ENCODE results near the gene DUSP3.

The DUSP3 gene

DNA sequence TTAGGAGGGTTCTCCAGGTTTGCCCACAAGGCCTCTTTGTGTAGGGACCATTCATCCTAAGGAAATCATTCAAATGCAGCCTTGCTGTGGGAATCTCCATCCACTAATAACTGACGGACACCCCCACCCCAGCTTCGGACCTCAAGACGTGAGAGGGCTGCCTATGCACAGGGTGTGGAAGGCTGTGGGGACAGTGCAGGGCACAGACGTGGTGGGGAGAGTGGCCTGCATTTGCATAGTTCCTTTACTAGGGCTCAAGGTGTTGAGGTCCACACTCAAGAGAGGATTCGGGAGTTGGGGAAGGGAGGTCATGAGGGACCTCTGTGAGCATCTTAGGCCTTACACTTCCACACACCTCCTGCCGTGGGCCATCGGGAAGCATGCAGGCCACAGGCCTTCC, 9.8 kb downstream of the DUSP3 start:
- Mint-ChIP-seq H3K36me3 (ENCODE audit: low read depth) (peaks cover 53% of the 10 kb centered on the region), H3K27ac (no peak overlapping the region), H3K4me1 (ENCODE audit: low read depth) (peaks cover 3% of the 10 kb centered on the region), H3K4me3 (no peak overlapping the region), H3K9me3 (no peaks in the 10 kb centered on the region), H3K27me3 (no peaks in the 10 kb centered on the region)
- no peak for DNase-seq

DNA sequence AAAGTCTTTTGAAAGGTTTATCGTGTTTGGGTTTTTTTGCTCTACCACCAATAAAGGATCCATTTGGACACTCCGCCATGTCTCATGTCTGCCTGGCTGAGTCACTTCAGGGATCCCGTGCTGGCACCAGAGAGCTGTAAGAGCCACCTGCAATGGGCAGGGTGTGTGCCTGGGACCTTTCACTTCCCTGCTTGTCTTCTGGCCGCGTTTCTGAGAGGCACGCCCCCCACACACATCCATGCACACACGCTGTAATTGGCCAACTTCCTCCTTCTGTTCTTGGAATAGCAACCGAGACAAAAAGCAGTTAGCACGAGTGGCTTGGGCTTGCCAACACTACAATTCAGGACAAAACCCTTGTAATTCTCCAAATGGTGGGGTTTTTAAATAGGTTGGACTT, 10.4 kb downstream of the DUSP3 start:
- Mint-ChIP-seq H3K36me3 (ENCODE audit: low read depth) (peaks cover 47% of the 10 kb centered on the region), H3K9me3 (no peaks in the 10 kb centered on the region)

DNA sequence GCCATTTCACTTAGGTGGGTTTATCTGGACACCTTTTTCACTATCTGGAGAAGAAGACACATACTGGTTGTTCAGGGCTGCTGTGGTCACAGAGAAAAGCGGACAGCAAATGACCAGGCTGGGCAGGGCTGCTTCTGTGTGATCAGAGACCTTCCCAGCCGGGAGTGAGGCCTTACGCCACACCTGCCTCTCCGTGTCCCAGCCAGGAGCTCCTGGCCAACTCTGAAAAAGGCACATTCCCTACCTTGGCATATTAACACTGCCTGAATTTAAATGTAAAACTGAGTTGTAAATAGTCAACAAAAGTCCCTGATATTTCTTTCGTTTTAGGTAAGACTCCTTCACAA, 11.1 kb downstream of the DUSP3 start:
- peaks cover 40% of the 10 kb centered on the region for H3K36me3 Mint-ChIP-seq (ENCODE audit: low read depth)
- no peaks in the 10 kb centered on the region for H3K4me1 Mint-ChIP-seq (ENCODE audit: low read depth)
- no peak overlapping the region for H3K4me3 Mint-ChIP-seq
- H3K27me3 Mint-ChIP-seq: no peaks in the 10 kb centered on the region
- no peak overlapping the region for H3K27ac Mint-ChIP-seq
- no peaks in the 10 kb centered on the region for H3K9me3 Mint-ChIP-seq
- DNase-seq: no peak

More for the DNA sequence above, 10.4 kb downstream of the DUSP3 start:
- Mint-ChIP-seq H3K4me1 (ENCODE audit: low read depth) (peaks cover 2% of the 10 kb centered on the region), H3K4me3 (no peak overlapping the region), H3K27ac (no peak overlapping the region), H3K27me3 (no peaks in the 10 kb centered on the region)
- no peak for DNase-seq

DNA sequence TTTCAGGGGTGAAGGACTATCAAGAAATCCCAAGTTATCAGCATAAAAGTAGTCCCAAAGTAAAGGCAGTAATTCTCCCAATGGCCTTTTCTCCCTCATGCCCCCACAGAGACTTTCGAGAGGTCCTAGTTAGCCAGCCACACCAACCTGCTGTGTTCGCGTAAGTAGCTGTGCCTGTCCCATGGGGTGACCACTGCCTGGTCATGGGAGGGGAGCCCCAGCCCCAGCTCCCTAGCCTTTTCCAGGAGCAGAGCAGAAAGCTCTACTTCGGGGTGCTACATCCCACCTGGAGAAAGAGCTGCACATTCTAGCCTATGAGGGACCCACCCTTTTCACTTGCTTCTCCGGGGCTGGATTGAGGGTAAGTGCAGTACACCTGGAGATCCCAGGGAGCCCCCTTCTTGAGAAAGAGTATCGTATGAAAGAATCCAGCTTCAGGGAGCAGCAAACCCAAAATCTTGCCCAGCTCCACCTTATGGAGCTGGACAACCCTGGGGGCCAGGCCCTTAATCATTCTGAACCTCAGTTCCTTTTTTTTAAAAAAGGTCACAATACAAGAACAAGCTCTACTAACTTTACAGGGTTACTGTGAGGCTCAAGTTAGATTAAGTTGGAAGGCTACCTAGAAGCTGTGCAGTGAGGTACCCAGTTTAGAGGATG, 11.6 kb downstream of the DUSP3 start:
- H3K36me3 Mint-ChIP-seq (ENCODE audit: low read depth): peaks cover 35% of the 10 kb centered on the region
- H3K9me3 Mint-ChIP-seq: no peaks in the 10 kb centered on the region
- H3K4me3 Mint-ChIP-seq: no peak overlapping the region
- no peaks in the 10 kb centered on the region for H3K4me1 Mint-ChIP-seq (ENCODE audit: low read depth)
- no peak for DNase-seq
- H3K27me3 Mint-ChIP-seq: no peaks in the 10 kb centered on the region
- no peak overlapping the region for H3K27ac Mint-ChIP-seq

DNA sequence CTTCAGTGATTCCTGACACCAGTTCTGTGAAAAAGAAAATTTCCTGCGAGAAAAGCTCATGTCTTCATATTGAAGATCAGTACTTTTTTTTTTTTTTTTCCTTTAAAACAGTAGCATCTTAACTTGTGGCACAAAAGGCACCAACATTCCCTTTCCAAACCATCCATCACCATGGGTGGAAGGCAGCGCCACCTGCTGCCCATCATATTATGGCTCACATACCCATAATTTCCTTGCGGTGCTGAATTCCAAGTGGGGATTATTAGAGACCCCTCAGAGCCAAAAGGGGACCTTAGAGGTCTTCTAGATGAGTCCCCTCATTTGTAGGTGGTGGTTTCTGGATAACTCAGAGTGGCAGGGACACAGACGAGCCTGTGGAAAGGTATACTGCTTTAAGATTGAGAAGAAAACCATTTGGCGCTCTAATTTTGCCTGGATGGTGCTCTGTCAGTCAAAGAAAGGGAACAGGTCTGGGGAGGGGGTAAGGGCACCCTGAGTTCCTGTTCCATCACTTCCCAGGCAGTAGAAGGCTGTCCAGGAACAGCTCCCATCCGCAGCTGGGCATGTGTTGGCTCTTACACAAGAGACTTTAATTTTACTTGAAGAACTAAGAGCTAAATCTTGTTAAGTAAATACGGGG, 12.2 kb downstream of the DUSP3 start:
- DNase-seq: peak; percentile 64
- Mint-ChIP-seq H3K27me3 (no peaks in the 10 kb centered on the region), H3K36me3 (ENCODE audit: low read depth) (peaks cover 30% of the 10 kb centered on the region), H3K27ac (no peak overlapping the region), H3K4me3 (no peak overlapping the region), H3K9me3 (no peaks in the 10 kb centered on the region), H3K4me1 (ENCODE audit: low read depth) (no peaks in the 10 kb centered on the region)

DNA sequence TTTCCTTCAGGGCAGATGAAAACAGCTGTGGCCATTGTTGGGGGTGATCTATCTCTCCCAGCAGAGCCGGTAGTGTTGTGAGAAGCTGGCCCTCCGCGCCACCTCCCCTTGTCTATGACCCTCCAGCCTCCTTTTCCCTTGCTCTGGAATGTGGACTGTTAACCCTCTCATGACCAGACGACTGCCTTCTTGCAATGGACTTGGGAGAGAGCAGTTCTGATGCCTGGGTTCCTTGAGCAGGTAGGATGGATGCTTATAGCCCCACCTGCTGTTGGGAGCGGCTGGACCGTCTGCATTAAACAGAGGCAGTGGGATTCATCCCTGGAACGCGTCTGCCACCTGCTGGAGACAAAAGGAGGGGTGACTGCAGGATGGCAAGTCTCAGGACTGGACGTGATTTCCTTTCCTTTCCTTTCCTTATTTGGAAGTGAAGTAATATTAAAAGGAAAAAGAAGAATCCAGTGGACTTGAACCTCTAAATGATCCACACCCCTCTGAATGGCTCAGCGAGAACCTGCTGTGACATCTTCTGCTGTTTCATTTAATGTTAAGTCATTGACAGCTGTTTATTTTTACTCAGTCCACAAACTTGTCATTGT, 18.4 kb downstream of the DUSP3 start:
- Mint-ChIP-seq H3K27me3 (peaks cover 29% of the 10 kb centered on the region), H3K27ac (no peak overlapping the region), H3K4me1 (ENCODE audit: low read depth) (peaks cover 3% of the 10 kb centered on the region), H3K4me3 (no peak overlapping the region), H3K36me3 (ENCODE audit: low read depth) (no peaks in the 10 kb centered on the region), H3K9me3 (no peaks in the 10 kb centered on the region)
- DNase-seq: peak; percentile 94

DNA sequence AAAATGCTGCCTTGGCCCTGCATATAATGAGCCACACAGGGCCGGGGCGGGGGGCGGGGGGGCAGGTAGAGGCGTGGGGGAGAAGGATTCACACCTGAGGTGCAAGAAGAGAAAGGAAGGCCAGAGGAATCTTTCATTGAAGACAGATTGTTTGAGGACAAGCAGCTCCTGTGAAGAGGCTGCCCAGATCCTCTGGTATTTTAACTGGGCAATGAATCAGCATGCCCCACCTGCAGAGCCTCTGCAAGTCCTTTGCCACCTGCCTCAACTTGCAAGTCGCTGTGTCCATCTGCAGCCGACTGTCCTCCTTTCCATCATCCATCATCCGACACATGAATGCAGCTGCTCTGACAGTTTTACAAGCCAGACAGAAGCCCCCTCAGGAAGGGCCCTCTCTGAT, 18.9 kb downstream of the DUSP3 start:
- H3K27ac Mint-ChIP-seq: no peak overlapping the region
- H3K4me1 Mint-ChIP-seq (ENCODE audit: low read depth): peaks cover 3% of the 10 kb centered on the region
- no peaks in the 10 kb centered on the region for H3K9me3 Mint-ChIP-seq
- H3K36me3 Mint-ChIP-seq (ENCODE audit: low read depth): no peaks in the 10 kb centered on the region
- peaks cover 30% of the 10 kb centered on the region for H3K27me3 Mint-ChIP-seq
- H3K4me3 Mint-ChIP-seq: no peak overlapping the region
- DNase-seq: no peak

DNA sequence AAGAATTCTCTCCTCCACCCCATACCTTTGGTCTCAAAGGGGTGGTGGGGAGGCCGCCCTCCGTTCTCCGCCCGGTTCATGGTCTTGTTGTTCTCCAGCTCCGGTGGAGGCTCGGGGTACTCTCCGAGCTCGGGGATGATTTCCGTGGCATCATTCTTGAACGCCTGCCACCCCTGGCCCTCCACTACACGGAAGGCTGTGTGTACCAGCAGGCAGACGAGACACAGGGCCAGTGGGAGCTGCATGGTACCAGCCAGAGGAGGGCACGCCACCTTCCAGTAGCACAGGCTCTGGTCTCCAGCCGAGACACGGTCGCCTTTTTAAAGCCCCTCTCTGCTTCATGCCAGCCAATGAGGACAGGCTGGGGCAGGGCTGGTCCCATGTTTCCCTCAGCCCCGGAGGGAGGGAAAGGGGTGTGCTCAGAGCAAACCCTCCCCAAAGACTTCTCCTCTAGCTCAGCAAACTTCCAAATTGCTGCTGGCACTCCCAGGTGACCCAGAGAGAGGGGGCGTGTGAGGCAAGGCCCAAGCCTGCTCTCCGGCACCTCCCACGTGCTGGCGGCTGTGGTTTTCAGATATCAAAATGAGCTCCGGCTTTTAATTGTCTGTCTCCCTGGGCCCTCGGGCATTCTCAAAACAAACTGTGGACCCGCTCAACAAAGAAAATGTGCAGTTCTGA, 20.1 kb downstream of the DUSP3 start, which contains the start of gene SOST:
Gene SOST (minus strand): TSS at position 295 of the 678 bp plus-strand sequence. CDS start 50 bp downstream, at position 245.
- H3K36me3 Mint-ChIP-seq (ENCODE audit: low read depth): no peaks in the 10 kb centered on the region
- no peak within 1 kb of the TSS for H3K27ac Mint-ChIP-seq
- peaks cover 3% of the 10 kb centered on the region for H3K4me1 Mint-ChIP-seq (ENCODE audit: low read depth)
- H3K4me3 Mint-ChIP-seq: no peak within 1 kb of the TSS
- no peaks in the 10 kb centered on the region for H3K9me3 Mint-ChIP-seq
- H3K27me3 Mint-ChIP-seq: peaks cover 40% of the 10 kb centered on the region
- DNase-seq: no peak

DNA sequence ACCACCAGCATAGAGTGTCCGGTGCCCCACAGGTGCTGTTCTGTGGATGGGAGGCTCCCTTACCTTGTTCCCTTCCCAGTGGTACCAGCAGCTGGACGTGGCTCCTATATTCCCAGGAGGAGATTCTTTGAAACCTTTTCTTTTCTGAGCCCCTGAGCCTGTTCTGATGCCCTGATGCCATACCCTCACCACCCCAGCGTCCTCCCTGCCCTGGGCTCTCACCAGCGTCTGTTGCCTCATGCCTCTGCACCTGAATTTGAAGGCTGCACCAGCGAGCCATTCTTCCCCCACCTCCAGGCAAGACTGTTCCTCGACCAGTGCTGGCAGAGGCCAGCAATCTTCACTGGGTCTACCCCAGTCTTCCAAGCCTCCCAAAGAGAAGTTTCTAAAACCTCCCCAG, 20.7 kb downstream of the DUSP3 start:
- Mint-ChIP-seq H3K27me3 (peaks cover 44% of the 10 kb centered on the region), H3K27ac (no peak overlapping the region), H3K36me3 (ENCODE audit: low read depth) (no peaks in the 10 kb centered on the region), H3K4me1 (ENCODE audit: low read depth) (peaks cover 3% of the 10 kb centered on the region), H3K9me3 (no peaks in the 10 kb centered on the region), H3K4me3 (no peak overlapping the region)
- DNase-seq: no peak

DNA sequence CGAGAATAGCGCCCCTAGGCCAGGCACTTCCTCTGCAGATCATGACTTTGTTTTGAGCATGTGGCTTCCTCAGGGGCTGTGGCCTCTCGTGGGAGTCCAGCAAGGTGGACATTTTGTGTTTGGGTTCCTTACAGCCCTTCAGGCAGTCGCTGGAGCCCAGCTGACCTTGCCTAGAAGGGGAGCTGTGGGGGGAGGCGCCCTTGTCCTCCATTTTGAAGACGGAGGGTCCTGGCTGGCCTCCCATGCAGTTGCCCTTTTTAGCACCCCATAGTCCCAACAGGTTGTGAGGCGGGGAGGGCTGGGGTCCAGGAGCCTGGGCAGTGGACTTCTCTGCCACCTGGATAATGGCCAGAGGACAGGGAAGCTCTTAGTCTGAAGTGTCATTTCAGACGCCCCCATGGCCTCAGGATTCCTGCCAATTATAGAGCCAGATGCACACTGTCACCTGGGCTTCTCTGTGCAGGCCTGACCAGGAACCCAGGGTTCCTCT, 21.6 kb downstream of the DUSP3 start:
- DNase-seq: no peak
- Mint-ChIP-seq H3K4me1 (ENCODE audit: low read depth) (peaks cover 3% of the 10 kb centered on the region), H3K27me3 (peaks cover 51% of the 10 kb centered on the region), H3K27ac (no peak overlapping the region), H3K36me3 (ENCODE audit: low read depth) (no peaks in the 10 kb centered on the region), H3K9me3 (no peaks in the 10 kb centered on the region), H3K4me3 (no peak overlapping the region)

DNA sequence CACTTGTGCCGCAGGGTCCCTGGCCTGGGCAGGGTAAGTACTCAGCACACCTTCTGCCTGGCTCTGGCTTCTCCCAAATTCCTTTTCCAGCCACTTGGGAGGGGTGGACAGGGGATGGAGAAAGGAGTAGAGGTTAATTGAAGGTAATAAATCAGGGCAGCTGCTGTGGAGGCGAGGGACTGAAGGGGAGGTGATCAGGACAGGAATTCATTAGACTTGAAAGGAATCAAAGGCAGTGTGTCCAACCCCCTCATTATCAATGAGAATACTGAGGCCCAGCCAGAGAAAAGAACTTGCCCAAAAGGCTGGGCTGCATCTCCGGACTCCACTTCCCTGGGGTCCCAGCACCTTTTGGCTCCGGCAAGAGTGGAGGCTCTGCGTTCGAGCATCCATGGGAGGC, 22.6 kb downstream of the DUSP3 start:
- peaks cover 53% of the 10 kb centered on the region for H3K27me3 Mint-ChIP-seq
- H3K4me1 Mint-ChIP-seq (ENCODE audit: low read depth): peaks cover 3% of the 10 kb centered on the region
- H3K9me3 Mint-ChIP-seq: no peaks in the 10 kb centered on the region
- H3K4me3 Mint-ChIP-seq: no peak overlapping the region
- DNase-seq: no peak
- no peak overlapping the region for H3K27ac Mint-ChIP-seq
- H3K36me3 Mint-ChIP-seq (ENCODE audit: low read depth): no peaks in the 10 kb centered on the region

DNA sequence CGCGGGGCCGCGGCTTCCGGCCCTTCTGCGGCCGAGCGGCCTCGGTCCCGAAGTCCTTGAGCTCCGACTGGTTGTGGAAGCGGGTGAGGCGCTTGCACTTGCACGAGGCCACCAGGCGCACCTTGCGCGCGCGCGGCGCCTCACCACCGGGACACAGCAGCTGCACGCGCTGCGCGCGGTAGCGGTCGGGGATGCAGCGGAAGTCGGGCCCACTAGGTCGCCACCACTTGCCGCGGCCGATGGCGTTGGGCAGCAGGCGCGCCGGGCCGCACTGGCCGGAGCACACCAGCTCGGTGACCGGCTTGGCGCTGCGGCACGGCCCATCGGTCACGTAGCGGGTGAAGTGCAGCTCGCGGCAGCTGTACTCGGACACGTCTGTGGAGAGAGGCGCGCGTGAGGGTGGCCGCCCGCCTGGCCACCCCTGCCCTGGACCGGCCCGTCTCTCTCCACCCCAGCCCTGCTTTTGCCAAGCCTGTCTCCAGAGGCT, 23.3 kb downstream of the DUSP3 start:
- Mint-ChIP-seq H3K27ac (no peak overlapping the region), H3K4me1 (ENCODE audit: low read depth) (peaks cover 3% of the 10 kb centered on the region), H3K4me3 (no peak overlapping the region), H3K9me3 (no peaks in the 10 kb centered on the region), H3K36me3 (ENCODE audit: low read depth) (no peaks in the 10 kb centered on the region), H3K27me3 (peaks cover 60% of the 10 kb centered on the region)
- DNase-seq: no peak

DNA sequence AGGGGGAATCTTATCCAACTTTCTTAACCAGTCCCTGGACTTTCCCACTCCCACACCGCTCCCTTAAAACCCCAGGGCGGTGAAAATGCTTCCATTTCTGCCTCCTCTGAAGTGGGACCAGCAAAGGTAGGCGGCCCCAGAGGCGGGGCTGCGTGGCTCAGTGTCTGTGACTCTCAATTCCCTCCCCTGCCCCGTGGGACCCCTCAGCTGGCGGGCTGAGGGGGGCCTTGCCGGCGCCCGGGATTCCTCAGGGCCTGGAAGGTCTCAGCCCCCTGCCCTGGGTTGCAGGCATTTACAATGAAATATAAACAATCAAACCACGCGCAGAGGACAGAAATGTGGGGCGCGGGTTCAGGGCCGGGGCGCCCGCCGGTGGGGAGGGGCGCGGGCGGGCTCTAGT, 23.8 kb downstream of the DUSP3 start:
- DNase-seq: no peak
- H3K27me3 Mint-ChIP-seq: peaks cover 65% of the 10 kb centered on the region
- H3K9me3 Mint-ChIP-seq: no peaks in the 10 kb centered on the region
- no peak overlapping the region for H3K4me3 Mint-ChIP-seq
- peaks cover 3% of the 10 kb centered on the region for H3K4me1 Mint-ChIP-seq (ENCODE audit: low read depth)
- no peaks in the 10 kb centered on the region for H3K36me3 Mint-ChIP-seq (ENCODE audit: low read depth)
- H3K27ac Mint-ChIP-seq: no peak overlapping the region

DNA sequence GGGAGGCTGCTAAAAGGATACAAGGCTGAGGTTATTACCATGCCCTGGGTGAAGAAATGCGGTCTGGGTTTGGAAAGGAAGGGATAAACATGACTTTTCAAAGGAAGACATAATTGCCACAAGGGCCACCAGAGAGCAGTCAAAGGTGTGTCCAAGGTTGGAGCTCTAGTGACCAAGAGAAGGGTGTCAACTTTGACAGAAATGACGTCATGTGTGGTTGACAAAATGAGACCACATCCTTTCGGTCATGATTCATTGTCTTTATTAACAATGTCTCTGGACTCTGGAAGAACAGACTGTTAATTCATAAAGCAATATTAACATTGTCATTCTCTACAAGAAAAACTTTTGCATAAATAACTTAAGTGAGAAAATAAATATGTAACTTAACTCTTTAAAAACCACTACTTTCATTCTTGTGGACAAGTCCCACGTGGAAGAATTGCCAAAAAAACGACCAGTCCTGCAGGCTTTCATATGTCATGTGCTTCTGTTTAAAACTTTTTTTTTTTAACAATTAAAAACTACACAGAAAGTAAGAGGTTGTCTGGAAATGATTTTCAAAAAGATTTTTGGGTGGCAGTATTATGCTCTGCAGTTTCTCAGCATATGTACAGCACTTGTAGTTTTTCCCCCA, 25.2 kb downstream of the DUSP3 start:
- DNase-seq: no peak
- Mint-ChIP-seq H3K4me1 (ENCODE audit: low read depth) (peaks cover 3% of the 10 kb centered on the region), H3K27ac (no peak overlapping the region), H3K36me3 (ENCODE audit: low read depth) (no peaks in the 10 kb centered on the region), H3K27me3 (peaks cover 70% of the 10 kb centered on the region), H3K4me3 (no peak overlapping the region), H3K9me3 (no peaks in the 10 kb centered on the region)
